ENCODE data around the gene RSPH1. TPM values are rescaled to one million over a fixed set of nuclear protein-coding genes. Genes with fewer than 3 reads are reported as not detected.

RSPH1 gene
- total RNA-seq, 1 donor: not detected

GRCh38 chr21:42441963-42442362 lies 54.1 kb downstream of the RSPH1 start:
- DNase-seq (ENCODE audit: insufficient read length, low spot score, missing footprints): no peak
- Histone ChIP-seq H3K4me1 (ENCODE audit: insufficient read depth, low read length) (no peaks in the 10 kb centered on the region), H3K27me3 (ENCODE audit: insufficient read depth, low read length) (no peaks in the 10 kb centered on the region), H2AFZ (ENCODE audit: low read length) (no peak overlapping the region), H4K20me1 (ENCODE audit: insufficient read depth, low read length) (no peaks in the 10 kb centered on the region), H3K27ac (ENCODE audit: low read depth, low read length) (no peak overlapping the region), H3K4me2 (ENCODE audit: insufficient read depth, low read length) (no peak overlapping the region), H3K4me3 (ENCODE audit: insufficient read depth, low read length) (no peak overlapping the region), H3K36me3 (ENCODE audit: insufficient read depth, low read length) (no peaks in the 10 kb centered on the region), H3K9me3 (ENCODE audit: low read depth, low read length) (no peaks in the 10 kb centered on the region), H3K79me2 (ENCODE audit: insufficient read depth, low read length) (no peaks in the 10 kb centered on the region)
- TF ChIP-seq CTCF (IDR thresholded peaks at IDR 0.05; ENCODE audit: extremely low read depth, low read depth, low read length): no peak

GRCh38 chr21:42440187-42440792 lies 55.7 kb downstream of the RSPH1 start:
- no peak overlapping the region for H3K4me3 ChIP-seq (ENCODE audit: insufficient read depth, low read length)
- H3K27ac ChIP-seq (ENCODE audit: low read depth, low read length): no peak overlapping the region
- TF ChIP-seq CTCF (IDR thresholded peaks at IDR 0.05; ENCODE audit: extremely low read depth, low read depth, low read length): no peak
- no peaks in the 10 kb centered on the region for H3K9me3 ChIP-seq (ENCODE audit: low read depth, low read length)
- H2AFZ ChIP-seq (ENCODE audit: low read length): no peak overlapping the region
- H4K20me1 ChIP-seq (ENCODE audit: insufficient read depth, low read length): no peaks in the 10 kb centered on the region
- no peaks in the 10 kb centered on the region for H3K4me1 ChIP-seq (ENCODE audit: insufficient read depth, low read length)
- H3K36me3 ChIP-seq (ENCODE audit: insufficient read depth, low read length): no peaks in the 10 kb centered on the region
- H3K79me2 ChIP-seq (ENCODE audit: insufficient read depth, low read length): no peaks in the 10 kb centered on the region
- H3K27me3 ChIP-seq (ENCODE audit: insufficient read depth, low read length): no peaks in the 10 kb centered on the region
- H3K4me2 ChIP-seq (ENCODE audit: insufficient read depth, low read length): no peak overlapping the region
- DNase-seq (ENCODE audit: insufficient read length, low spot score, missing footprints): no peak

DNA sequence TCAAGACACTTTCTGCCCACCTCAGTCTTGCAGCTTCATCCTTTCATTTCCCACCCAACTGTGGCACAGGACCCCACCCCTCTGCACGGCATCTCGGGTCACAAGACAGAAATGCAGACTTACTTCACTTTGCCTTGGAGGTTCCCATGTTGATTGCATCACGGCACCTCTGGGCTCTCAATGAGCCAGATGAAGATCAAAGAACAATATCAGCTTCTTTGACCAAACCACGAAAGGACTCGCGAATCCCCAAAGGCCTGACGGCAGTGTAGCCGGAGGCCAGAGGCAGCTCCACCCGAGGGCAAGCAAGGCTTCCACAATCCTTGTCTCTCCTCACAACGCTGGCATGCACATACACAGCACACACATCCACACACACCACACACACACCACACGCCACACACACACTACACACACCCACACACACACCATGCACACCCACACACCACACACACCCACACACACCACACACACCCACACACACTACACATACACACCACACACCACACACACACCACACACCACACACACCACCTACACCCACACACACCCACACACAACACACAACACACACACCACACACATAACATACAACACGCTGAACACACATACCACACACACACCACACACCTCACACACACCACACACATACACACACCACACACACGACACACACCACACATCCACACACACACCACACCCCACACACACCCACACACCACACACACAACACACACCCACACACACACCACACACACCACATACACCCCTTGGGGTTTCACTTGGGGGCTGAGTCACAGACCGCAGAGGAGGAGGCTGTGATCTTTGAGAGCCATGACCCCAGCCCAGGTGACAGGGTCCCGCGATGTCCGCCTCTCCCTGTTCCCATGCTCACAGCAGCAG lies 56.5 kb downstream of the RSPH1 start:
- no peak for TF ChIP-seq CTCF (IDR thresholded peaks at IDR 0.05; ENCODE audit: extremely low read depth, low read depth, low read length)
- H3K36me3 ChIP-seq (ENCODE audit: insufficient read depth, low read length): no peaks in the 10 kb centered on the region
- no peak for DNase-seq (ENCODE audit: insufficient read length, low spot score, missing footprints)
- no peak overlapping the region for H3K4me2 ChIP-seq (ENCODE audit: insufficient read depth, low read length)
- no peak overlapping the region for H2AFZ ChIP-seq (ENCODE audit: low read length)
- H3K27ac ChIP-seq (ENCODE audit: low read depth, low read length): no peak overlapping the region
- H3K27me3 ChIP-seq (ENCODE audit: insufficient read depth, low read length): no peaks in the 10 kb centered on the region
- no peak overlapping the region for H3K4me3 ChIP-seq (ENCODE audit: insufficient read depth, low read length)
- H3K9me3 ChIP-seq (ENCODE audit: low read depth, low read length): no peaks in the 10 kb centered on the region
- no peaks in the 10 kb centered on the region for H3K79me2 ChIP-seq (ENCODE audit: insufficient read depth, low read length)
- H3K4me1 ChIP-seq (ENCODE audit: insufficient read depth, low read length): no peaks in the 10 kb centered on the region
- no peaks in the 10 kb centered on the region for H4K20me1 ChIP-seq (ENCODE audit: insufficient read depth, low read length)
